Measurements from ENCODE around the gene SNRNP48.

SNRNP48 gene

GRCh38 chr6:7589949-7590917 is at the start of gene SNRNP48:
TSS of gene SNRNP48 (plus strand) at chr6:7590198. CDS start at chr6:7590258, 60 bp downstream.
- no peaks in the 10 kb centered on the region for H3K27me3 ChIP-seq (ENCODE audit: insufficient read depth, low read depth)
- H3K4me3 ChIP-seq (IDR thresholded peaks at IDR 0.05; ENCODE audit: insufficient read depth, low read depth, low read length) = peak within 1 kb of the TSS; percentile 64
- H3K36me3 ChIP-seq (ENCODE audit: insufficient read depth) = no peaks in the 10 kb centered on the region; the same call in 1 of the 2 replicates
- H3K27ac ChIP-seq = no peak within 1 kb of the TSS
- H2AFZ ChIP-seq (ENCODE audit: low read depth) = peak within 1 kb of the TSS; percentile 74
- peaks cover 26% of the 10 kb centered on the region for H3K4me1 ChIP-seq (ENCODE audit: low read depth, poor library complexity, severe bottlenecking)
- TF ChIP-seq, protein P1, sequence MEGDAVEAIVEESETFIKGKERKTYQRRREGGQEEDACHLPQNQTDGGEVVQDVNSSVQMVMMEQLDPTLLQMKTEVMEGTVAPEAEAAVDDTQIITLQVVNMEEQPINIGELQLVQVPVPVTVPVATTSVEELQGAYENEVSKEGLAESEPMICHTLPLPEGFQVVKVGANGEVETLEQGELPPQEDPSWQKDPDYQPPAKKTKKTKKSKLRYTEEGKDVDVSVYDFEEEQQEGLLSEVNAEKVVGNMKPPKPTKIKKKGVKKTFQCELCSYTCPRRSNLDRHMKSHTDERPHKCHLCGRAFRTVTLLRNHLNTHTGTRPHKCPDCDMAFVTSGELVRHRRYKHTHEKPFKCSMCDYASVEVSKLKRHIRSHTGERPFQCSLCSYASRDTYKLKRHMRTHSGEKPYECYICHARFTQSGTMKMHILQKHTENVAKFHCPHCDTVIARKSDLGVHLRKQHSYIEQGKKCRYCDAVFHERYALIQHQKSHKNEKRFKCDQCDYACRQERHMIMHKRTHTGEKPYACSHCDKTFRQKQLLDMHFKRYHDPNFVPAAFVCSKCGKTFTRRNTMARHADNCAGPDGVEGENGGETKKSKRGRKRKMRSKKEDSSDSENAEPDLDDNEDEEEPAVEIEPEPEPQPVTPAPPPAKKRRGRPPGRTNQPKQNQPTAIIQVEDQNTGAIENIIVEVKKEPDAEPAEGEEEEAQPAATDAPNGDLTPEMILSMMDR (conservative IDR thresholded peaks at IDR 0.05; ENCODE audit: low read depth, low read length) = no peak
- H3K4me2 ChIP-seq = peak within 1 kb of the TSS; percentile 87
- H4K20me1 ChIP-seq (ENCODE audit: insufficient read depth) = peaks cover 9% of the 10 kb centered on the region; the same call in 1 of the 2 replicates
- peaks cover 32% of the 10 kb centered on the region for H3K79me2 ChIP-seq (ENCODE audit: insufficient read depth, low read depth)
- peak within 1 kb of the TSS; percentile 78 for H3K9ac ChIP-seq

- H3K4me3 ChIP-seq (IDR thresholded peaks at IDR 0.05; ENCODE audit: insufficient read depth, low read depth, low read length) = no peak overlapping the region
- no peaks in the 10 kb centered on the region for H3K27me3 ChIP-seq (ENCODE audit: insufficient read depth, low read depth)
- H3K9ac ChIP-seq = no peak overlapping the region
- H4K20me1 ChIP-seq (ENCODE audit: insufficient read depth) = no peaks in the 10 kb centered on the region
- H3K27ac ChIP-seq = no peak overlapping the region
- TF ChIP-seq, protein P1 (conservative IDR thresholded peaks at IDR 0.05; ENCODE audit: low read depth, low read length) = no peak
- no peaks in the 10 kb centered on the region for H3K36me3 ChIP-seq (ENCODE audit: insufficient read depth)
- no peaks in the 10 kb centered on the region for H3K79me2 ChIP-seq (ENCODE audit: insufficient read depth, low read depth)
- no peaks in the 10 kb centered on the region for H3K4me1 ChIP-seq (ENCODE audit: low read depth, poor library complexity, severe bottlenecking)
- H3K4me2 ChIP-seq = peak overlapping the region; percentile 94
- peak overlapping the region; percentile 94 for H2AFZ ChIP-seq (ENCODE audit: low read depth)
Observed at GRCh38 chr6:7540595-7540994, 49.4 kb upstream of the SNRNP48 start.

DNA sequence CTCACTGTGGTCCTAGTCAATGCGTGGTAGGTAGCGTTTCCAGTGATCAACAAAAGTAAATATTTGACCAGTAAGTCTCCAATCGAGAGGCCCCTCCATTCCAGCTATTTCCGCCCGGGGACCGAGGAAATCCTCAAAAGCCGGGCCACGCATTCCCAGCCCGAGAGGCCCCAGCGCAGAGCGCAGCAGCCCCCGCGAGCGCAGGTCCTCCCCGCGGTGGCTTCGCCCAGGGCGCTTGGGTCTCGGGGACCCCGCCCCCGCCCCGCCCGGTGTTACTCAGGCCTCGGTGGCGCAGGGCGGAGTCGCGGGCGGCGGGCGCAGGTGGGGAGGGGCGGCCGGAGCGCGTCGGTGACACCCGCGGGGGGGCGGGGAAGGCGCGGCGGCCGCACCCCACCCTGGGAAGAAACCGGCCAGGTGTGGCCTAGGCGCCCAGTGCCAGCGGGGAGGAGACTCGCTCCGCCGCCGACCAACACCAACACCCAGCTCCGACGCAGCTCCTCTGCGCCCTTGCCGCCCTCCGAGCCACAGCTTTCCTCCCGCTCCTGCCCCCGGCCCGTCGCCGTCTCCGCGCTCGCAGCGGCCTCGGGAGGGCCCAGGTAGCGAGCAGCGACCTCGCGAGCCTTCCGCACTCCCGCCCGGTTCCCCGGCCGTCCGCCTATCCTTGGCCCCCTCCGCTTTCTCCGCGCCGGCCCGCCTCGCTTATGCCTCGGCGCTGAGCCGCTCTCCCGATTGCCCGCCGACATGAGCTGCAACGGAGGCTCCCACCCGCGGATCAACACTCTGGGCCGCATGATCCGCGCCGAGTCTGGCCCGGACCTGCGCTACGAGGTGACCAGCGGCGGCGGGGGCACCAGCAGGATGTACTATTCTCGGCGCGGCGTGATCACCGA is 48.6 kb upstream of the SNRNP48 start, which contains the start of gene DSP:
TSS of gene DSP (plus strand) at position 497 of the 890 bp plus-strand sequence. CDS start at position 742, 245 bp downstream.
- H2AFZ ChIP-seq (ENCODE audit: low read depth) = peak within 1 kb of the TSS; percentile 94
- H3K27me3 ChIP-seq (ENCODE audit: insufficient read depth, low read depth) = no peaks in the 10 kb centered on the region
- no peaks in the 10 kb centered on the region for H3K4me1 ChIP-seq (ENCODE audit: low read depth, poor library complexity, severe bottlenecking)
- TF ChIP-seq, protein P1 (conservative IDR thresholded peaks at IDR 0.05; ENCODE audit: low read depth, low read length) = no peak
- H3K4me3 ChIP-seq (IDR thresholded peaks at IDR 0.05; ENCODE audit: insufficient read depth, low read depth, low read length) = no peak within 1 kb of the TSS
- H4K20me1 ChIP-seq (ENCODE audit: insufficient read depth) = no peaks in the 10 kb centered on the region
- peak within 1 kb of the TSS; percentile 94 for H3K4me2 ChIP-seq
- H3K27ac ChIP-seq = no peak within 1 kb of the TSS
- H3K36me3 ChIP-seq (ENCODE audit: insufficient read depth) = no peaks in the 10 kb centered on the region
- H3K9ac ChIP-seq = peak within 1 kb of the TSS; percentile 16; the same call in 1 of the 2 replicates
- H3K79me2 ChIP-seq (ENCODE audit: insufficient read depth, low read depth) = no peaks in the 10 kb centered on the region

Measured in KMS-11 (cell line).